ENCODE results near the gene MED31. TPM values are rescaled to one million over a fixed set of nuclear protein-coding genes. Genes with fewer than 3 reads are reported as not detected.

MED31 gene
- polyA plus RNA-seq, 1 donor from 2014 or later: 27.3 TPM

- no peaks in the 10 kb centered on the region for H3K36me3 ChIP-seq (ENCODE audit: insufficient read depth, low read length)
- H3K27me3 ChIP-seq (ENCODE audit: insufficient read depth, low read depth, low read length): no peaks in the 10 kb centered on the region
- no peak overlapping the region for H2AFZ ChIP-seq (ENCODE audit: low read depth, low read length)
- no peak overlapping the region for H3K27ac ChIP-seq (ENCODE audit: low read length)
- TF ChIP-seq CTCF (IDR thresholded peaks at IDR 0.05; ENCODE audit: poor library complexity, severe bottlenecking) (no peak), SMC3 (conservative IDR thresholded peaks at IDR 0.05; ENCODE audit: poor library complexity) (no peak), EZH2 (IDR thresholded peaks at IDR 0.05; ENCODE audit: borderline replicate concordance, insufficient read depth, low read length, poor library complexity, severe bottlenecking) (no peak)
- no peaks in the 10 kb centered on the region for H3K9me2 ChIP-seq (ENCODE audit: insufficient read depth, low read length)
- H3K4me2 ChIP-seq (ENCODE audit: low read length): no peak overlapping the region
- H3F3A ChIP-seq (ENCODE audit: insufficient read depth, low read length, poor library complexity, severe bottlenecking): no peaks in the 10 kb centered on the region
- H3K4me3 ChIP-seq (ENCODE audit: low read length): no peak overlapping the region
- no peaks in the 10 kb centered on the region for H3K9me3 ChIP-seq (ENCODE audit: low read length)
- no peak overlapping the region for H3K9ac ChIP-seq (ENCODE audit: low read length)
- no peaks in the 10 kb centered on the region for H3K79me2 ChIP-seq (replicated peaks; ENCODE audit: insufficient read depth, low read length)
- no peaks in the 10 kb centered on the region for H4K20me1 ChIP-seq (ENCODE audit: insufficient read depth)
Measured at GRCh38 chr17:6683730-6684459, 32.5 kb upstream of the MED31 start.

DNA sequence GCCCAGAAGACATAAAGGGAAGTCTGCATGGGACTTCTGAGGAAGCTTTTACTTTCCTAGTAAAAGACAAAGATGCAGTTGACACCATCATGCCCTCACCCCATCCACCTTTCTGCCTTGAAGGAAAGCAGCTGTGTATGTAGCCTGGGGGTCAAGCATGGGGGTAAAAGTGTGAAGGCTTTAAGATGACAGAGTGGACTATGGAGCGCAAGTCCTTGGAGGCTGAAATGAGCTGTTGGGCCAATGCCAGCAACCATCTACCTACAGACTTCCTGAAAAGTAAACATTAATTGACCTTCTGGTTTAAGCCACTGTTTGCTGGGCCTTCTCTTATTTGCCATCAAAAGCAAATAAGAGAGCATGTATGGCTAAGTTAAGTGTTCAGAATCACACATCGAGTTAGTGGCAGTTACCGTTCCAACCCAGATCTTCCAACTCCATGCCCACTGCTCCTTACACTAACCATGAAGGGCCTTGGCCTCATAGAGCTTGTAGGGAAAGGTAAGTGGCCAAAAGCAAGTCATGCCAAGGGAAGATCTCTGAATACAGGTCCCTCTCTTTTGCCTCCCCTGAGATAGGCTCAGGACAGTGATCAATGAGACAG, 31.8 kb upstream of the MED31 start:
- Histone ChIP-seq H3K36me3 (ENCODE audit: insufficient read depth, low read length) (no peaks in the 10 kb centered on the region), H3F3A (ENCODE audit: insufficient read depth, low read length, poor library complexity, severe bottlenecking) (no peaks in the 10 kb centered on the region), H3K9me2 (ENCODE audit: insufficient read depth, low read length) (no peaks in the 10 kb centered on the region), H4K20me1 (ENCODE audit: insufficient read depth) (no peaks in the 10 kb centered on the region), H2AFZ (ENCODE audit: low read depth, low read length) (no peak overlapping the region), H3K4me3 (ENCODE audit: low read length) (no peak overlapping the region), H3K27me3 (ENCODE audit: insufficient read depth, low read depth, low read length) (no peaks in the 10 kb centered on the region), H3K27ac (ENCODE audit: low read length) (no peak overlapping the region), H3K9ac (ENCODE audit: low read length) (no peak overlapping the region), H3K9me3 (ENCODE audit: low read length) (no peaks in the 10 kb centered on the region), H3K79me2 (replicated peaks; ENCODE audit: insufficient read depth, low read length) (no peaks in the 10 kb centered on the region), H3K4me2 (ENCODE audit: low read length) (no peak overlapping the region)
- TF ChIP-seq TAF1 (IDR thresholded peaks at IDR 0.05; ENCODE audit: low read depth): no peak
- TF ChIP-seq REST (IDR thresholded peaks at IDR 0.05; ENCODE audit: borderline replicate concordance): no peak
- TF ChIP-seq EP300 (conservative IDR thresholded peaks at IDR 0.05; ENCODE audit: poor library complexity, severe bottlenecking): no peak
- TF ChIP-seq POLR2AphosphoS5 (IDR thresholded peaks at IDR 0.05): no peak
- TF ChIP-seq MXI1 (conservative IDR thresholded peaks at IDR 0.05; ENCODE audit: poor library complexity, severe bottlenecking): no peak
- TF ChIP-seq CTCF (IDR thresholded peaks at IDR 0.05; ENCODE audit: poor library complexity, severe bottlenecking): no peak
- TF ChIP-seq EZH2 (IDR thresholded peaks at IDR 0.05; ENCODE audit: borderline replicate concordance, insufficient read depth, low read length, poor library complexity, severe bottlenecking): no peak

Data from neural cell (in vitro differentiated cells).